ENCODE measurements around the gene C2CD2L.

DNA sequence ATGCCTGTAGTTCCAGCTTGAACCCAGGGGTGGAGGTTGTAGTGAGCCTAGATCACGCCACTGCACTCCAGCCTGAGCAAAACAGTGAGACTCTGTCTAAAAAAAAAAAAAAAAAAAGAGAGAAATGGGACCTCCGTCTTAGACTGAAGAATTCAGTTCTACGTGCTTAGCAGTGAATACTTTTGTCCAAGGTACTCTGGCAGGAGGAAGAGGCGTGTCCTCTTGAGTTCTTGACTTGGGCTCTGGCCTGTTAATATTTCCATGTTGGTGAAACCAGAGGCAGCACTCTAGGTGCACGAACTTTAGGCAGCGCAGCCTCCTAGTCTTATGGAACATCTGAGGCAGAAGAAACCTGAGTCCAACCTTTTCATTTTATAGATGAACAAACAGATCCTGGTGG, 20.0 kb upstream of the C2CD2L start:
- TF ChIP-seq BHLHE40 (IDR thresholded peaks at IDR 0.05; ENCODE audit: low read length): no peak
- TF ChIP-seq ZNF501 (CRISPR knock-in tag; IDR thresholded peaks at IDR 0.05): no peak
- TF ChIP-seq, protein P1, sequence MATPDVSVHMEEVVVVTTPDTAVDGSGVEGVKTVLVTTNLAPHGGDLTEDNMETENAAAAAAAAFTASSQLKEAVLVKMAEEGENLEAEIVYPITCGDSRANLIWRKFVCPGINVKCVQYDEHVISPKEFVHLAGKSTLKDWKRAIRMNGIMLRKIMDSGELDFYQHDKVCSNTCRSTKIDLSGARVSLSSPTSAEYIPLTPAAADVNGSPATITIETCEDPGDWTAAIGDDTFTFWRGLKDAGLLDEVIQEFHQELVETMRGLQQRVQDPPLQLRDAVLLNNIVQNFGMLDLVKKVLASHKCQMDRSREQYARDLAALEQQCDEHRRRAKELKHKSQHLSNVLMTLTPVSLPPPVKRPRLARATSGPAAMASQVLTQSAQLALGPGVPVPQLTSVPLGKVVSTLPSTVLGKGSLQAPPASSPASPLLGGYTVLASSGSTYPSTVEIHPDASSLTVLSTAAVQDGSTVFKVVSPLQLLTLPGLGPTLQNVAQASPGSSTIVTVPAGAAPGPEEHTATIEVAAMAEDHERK (CRISPR knock-in tag; IDR thresholded peaks at IDR 0.05; ENCODE audit: low read depth): no peak
- TF ChIP-seq PCBP1 (IDR thresholded peaks at IDR 0.05; ENCODE audit: borderline replicate concordance, low read depth, low read length): no peak
- TF ChIP-seq NRL (CRISPR knock-in tag; IDR thresholded peaks at IDR 0.05; ENCODE audit: borderline replicate concordance): no peak
- TF ChIP-seq HNRNPL (IDR thresholded peaks at IDR 0.05; ENCODE audit: low read depth, low read length): no peak
- no peak for TF ChIP-seq ZNF552 (CRISPR knock-in tag; IDR thresholded peaks at IDR 0.05; ENCODE audit: borderline replicate concordance)
- TF ChIP-seq ZBTB7B (CRISPR knock-in tag; IDR thresholded peaks at IDR 0.05): no peak
- no peak for TF ChIP-seq HMG20B (CRISPR knock-in tag; conservative IDR thresholded peaks at IDR 0.05)
- no peak for TF ChIP-seq MEIS2 (CRISPR knock-in tag; IDR thresholded peaks at IDR 0.05)
- TF ChIP-seq MYC (CRISPR knock-in tag; IDR thresholded peaks at IDR 0.05; ENCODE audit: borderline replicate concordance): no peak
- TF ChIP-seq ZNF296 (CRISPR knock-in tag; conservative IDR thresholded peaks at IDR 0.05): no peak
- TF ChIP-seq ZNF121 (CRISPR knock-in tag; IDR thresholded peaks at IDR 0.05): no peak

All from HepG2 (cell line).